Sigmoid colon (tissue), 4 donors: ENCODE data around the gene PSMA6.
"Not testable (repeated sequence)": the region's sequence is repeated elsewhere in the genome, so short reads cannot be mapped to it uniquely, and the experiment has no call there.

Experiments used
- CTCF ChIP-seq, 4 experiments: fragments of 450-650 bp in 3 of 4; fragments of 200-600 bp in 1 of 4; IDR thresholded peaks; one replicate each; pipeline ENCODE4 v1.5.1; 2016 to 2019; ENCODE audit warnings: antibody characterized with exemption in 4 of 4, mild to moderate bottlenecking in 3 of 4, moderate library complexity in 2 of 4
- EP300 ChIP-seq, 4 donors: sonication (generic); formaldehyde crosslinking; IDR thresholded peaks; one replicate each; pipeline ENCODE4 v1.6.1; 2017; ENCODE audit warnings: antibody characterized with exemption in 4 of 4
- POLR2A ChIP-seq, 2 donors: fragments of 450-650 bp; IDR thresholded peaks; one replicate each; pipeline ENCODE4 v1.6.1; 2016; ENCODE audit warnings: antibody characterized with exemption in 2 of 2, mild to moderate bottlenecking in 2 of 2, moderate library complexity in 2 of 2
- POLR2AphosphoS5 ChIP-seq, 4 donors: sonication (generic); formaldehyde crosslinking; IDR thresholded peaks; one replicate each; pipeline ENCODE4 v1.6.1; 2017; ENCODE audit warnings: antibody characterized with exemption in 4 of 4

GRCh38 chr14:35253056-35253455 lies 39.1 kb upstream of the PSMA6 start:
- not testable (repeated sequence) for TF ChIP-seq CTCF, POLR2A, POLR2AphosphoS5, EP300 (IDR thresholded peaks at IDR 0.05)
